Right lobe of liver (tissue), 4 donors: ENCODE data around the gene PGAP1.

Experiments
- POLR2A ChIP-seq: fragments of 450-650 bp; IDR thresholded peaks from one replicate; pipeline ENCODE4 v1.6.1; 2017; ENCODE audit warnings: antibody characterized with exemption, mild to moderate bottlenecking
- TF ChIP-seq, protein P1 (sequence below), 4 donors: fragments of 200-600 bp in 3 of 4; fragments of 450-650 bp in 1 of 4; IDR thresholded peaks; one replicate each; pipeline versions ENCODE4 v1.5.1 to v1.8.0; 2016 to 2022; ENCODE audit warnings: antibody characterized with exemption in 4 of 4, mild to moderate bottlenecking in 2 of 4
- donor health status: DM: no; HTN: no; CAD: no.
- donor health status: DM: no; HTN: no; CAD: no.
- donor health status: DM: no; HTN: yes; CAD: no.

- TF ChIP-seq, protein P1, sequence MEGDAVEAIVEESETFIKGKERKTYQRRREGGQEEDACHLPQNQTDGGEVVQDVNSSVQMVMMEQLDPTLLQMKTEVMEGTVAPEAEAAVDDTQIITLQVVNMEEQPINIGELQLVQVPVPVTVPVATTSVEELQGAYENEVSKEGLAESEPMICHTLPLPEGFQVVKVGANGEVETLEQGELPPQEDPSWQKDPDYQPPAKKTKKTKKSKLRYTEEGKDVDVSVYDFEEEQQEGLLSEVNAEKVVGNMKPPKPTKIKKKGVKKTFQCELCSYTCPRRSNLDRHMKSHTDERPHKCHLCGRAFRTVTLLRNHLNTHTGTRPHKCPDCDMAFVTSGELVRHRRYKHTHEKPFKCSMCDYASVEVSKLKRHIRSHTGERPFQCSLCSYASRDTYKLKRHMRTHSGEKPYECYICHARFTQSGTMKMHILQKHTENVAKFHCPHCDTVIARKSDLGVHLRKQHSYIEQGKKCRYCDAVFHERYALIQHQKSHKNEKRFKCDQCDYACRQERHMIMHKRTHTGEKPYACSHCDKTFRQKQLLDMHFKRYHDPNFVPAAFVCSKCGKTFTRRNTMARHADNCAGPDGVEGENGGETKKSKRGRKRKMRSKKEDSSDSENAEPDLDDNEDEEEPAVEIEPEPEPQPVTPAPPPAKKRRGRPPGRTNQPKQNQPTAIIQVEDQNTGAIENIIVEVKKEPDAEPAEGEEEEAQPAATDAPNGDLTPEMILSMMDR (IDR thresholded peaks at IDR 0.05): no peak
- TF ChIP-seq POLR2A: no peak
These were observed 5.0 kb upstream of the PGAP1 start for GRCh38 chr2:196931555-196931954.
